DND-41 (cell line): Measurements from ENCODE around the gene ZNF213.

Source experiments
- ATAC-seq: fragments of 200-7000 bp; cut with Tn5 transposase; 3 replicates; pipeline ENCODE4 v1.9.1; 2021; ENCODE audit warnings: low read depth; ENCODE audit not compliant: insufficient read depth
- DNase-seq: peaks from one replicate; pipeline ENCODE4 v3.0.0-alpha.2; 2020
- H2AFZ ChIP-seq: 2 replicates; pipeline ENCODE4 v1.6.0; 2012; ENCODE audit warnings: low read depth, low read length
- H3K27ac ChIP-seq: 2 replicates; pipeline ENCODE4 v1.5.1; 2012; ENCODE audit warnings: low read length, inconsistent platforms
- H3K27me3 ChIP-seq: fragments of 200-600 bp; sonication (generic); 2 replicates; pipeline ENCODE4 v1.6.0; 2012; ENCODE audit warnings: low read length, mild to moderate bottlenecking, inconsistent platforms; ENCODE audit not compliant: insufficient read depth, poor library complexity
- H3K36me3 ChIP-seq: 2 replicates; pipeline ENCODE4 v1.5.1; 2012; ENCODE audit warnings: low read length, inconsistent platforms; ENCODE audit not compliant: insufficient read depth
- H3K4me1 ChIP-seq: 2 replicates; pipeline ENCODE4 v1.5.1; 2012; ENCODE audit warnings: mild to moderate bottlenecking, low read length; ENCODE audit not compliant: insufficient read depth
- H3K4me2 ChIP-seq: 2 replicates; pipeline ENCODE4 v1.6.0; 2012; ENCODE audit warnings: mild to moderate bottlenecking, moderate library complexity, low read length, inconsistent platforms; ENCODE audit not compliant: insufficient read depth
- H3K4me3 ChIP-seq, 2 experiments: fragments of 200-600 bp in 1 of 2; shearing (Covaris generic) in 1 of 2; 2 replicates each; pipeline ENCODE4 v1.5.1; 2012 to 2016; ENCODE audit warnings: inconsistent platforms in 2 of 2, low read length in 2 of 2, mild to moderate bottlenecking in 2 of 2, low read depth in 1 of 2, moderate library complexity in 1 of 2
- H3K79me2 ChIP-seq: 2 replicates; pipeline ENCODE4 v1.6.0; 2012; ENCODE audit warnings: low read length, inconsistent platforms; ENCODE audit not compliant: insufficient read depth
- H3K9ac ChIP-seq: 2 replicates; pipeline ENCODE4 v1.6.0; 2012; ENCODE audit warnings: low read depth, mild to moderate bottlenecking, inconsistent platforms, low read length, moderate library complexity
- H3K9me3 ChIP-seq: 2 replicates; pipeline ENCODE4 v1.5.1; 2012; ENCODE audit warnings: low read length, moderate library complexity, mild to moderate bottlenecking, inconsistent platforms; ENCODE audit not compliant: insufficient read depth, severe bottlenecking
- H4K20me1 ChIP-seq: 2 replicates; pipeline ENCODE4 v1.6.0; 2012; ENCODE audit warnings: low read length; ENCODE audit not compliant: insufficient read depth
- EZH2 ChIP-seq: IDR thresholded peaks from 3 replicates; pipeline ENCODE4 v1.6.1; 2012; ENCODE audit warnings: borderline replicate concordance, low read depth, mild to moderate bottlenecking, moderate library complexity, low read length, inconsistent platforms; ENCODE audit not compliant: severe bottlenecking
- TF ChIP-seq, protein P1 (sequence below): IDR thresholded peaks from 2 replicates; pipeline ENCODE4 v1.5.1; 2012; ENCODE audit warnings: borderline replicate concordance, low read length, moderate library complexity, mild to moderate bottlenecking; ENCODE audit not compliant: poor library complexity, severe bottlenecking; ENCODE audit errors: extremely low read depth

The ZNF213 gene

DNA sequence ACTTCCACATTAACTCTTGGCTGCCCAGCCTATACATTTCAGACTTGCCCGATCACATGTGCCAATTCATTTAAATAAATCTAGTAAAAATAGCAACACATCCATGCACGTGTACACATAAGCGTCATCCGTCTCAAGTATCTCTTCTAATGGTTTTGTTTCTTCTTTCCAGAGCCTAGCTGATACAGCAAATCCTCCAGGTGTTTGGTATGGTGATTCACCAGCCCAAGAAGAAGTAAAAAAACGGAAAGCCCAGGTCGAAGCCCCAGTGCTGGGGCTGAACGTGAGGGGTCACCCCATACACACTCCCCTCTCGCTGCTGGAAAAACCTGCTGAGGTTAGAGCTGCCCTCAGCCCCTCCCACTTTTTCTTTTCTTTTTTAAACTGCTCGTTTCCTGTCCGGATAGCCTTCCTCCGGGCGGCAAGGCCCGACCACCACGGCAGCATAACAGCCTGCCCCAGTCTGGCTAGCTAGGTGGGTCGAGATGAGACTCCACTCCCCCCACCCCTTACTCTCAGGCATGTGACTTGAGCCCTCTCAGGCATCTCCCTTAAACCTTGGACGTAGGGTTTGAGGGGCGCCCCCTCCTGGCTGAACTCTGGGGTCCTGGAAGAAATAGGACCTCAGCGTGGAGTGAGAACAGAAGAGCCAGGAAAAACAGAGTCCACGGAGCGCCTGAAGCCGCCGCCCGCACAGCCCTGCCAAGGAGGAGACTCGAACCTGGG is 39.2 kb downstream of the ZNF213 start:
- DNase-seq (peak; percentile 68), ATAC-seq (peak; percentile 79)
- peak overlapping the region; percentile 56 for H3K4me2 ChIP-seq
- H3K36me3 ChIP-seq, result no peaks in the 10 kb centered on the region
- H3K27me3 ChIP-seq, result no peaks in the 10 kb centered on the region
- peaks cover 11% of the 10 kb centered on the region for H3K4me1 ChIP-seq
- H2AFZ ChIP-seq, result peak overlapping the region; percentile 62
- H3K9ac ChIP-seq, result peak overlapping the region; percentile 1; the same call in 1 of the 2 replicates
- TF ChIP-seq, protein P1, sequence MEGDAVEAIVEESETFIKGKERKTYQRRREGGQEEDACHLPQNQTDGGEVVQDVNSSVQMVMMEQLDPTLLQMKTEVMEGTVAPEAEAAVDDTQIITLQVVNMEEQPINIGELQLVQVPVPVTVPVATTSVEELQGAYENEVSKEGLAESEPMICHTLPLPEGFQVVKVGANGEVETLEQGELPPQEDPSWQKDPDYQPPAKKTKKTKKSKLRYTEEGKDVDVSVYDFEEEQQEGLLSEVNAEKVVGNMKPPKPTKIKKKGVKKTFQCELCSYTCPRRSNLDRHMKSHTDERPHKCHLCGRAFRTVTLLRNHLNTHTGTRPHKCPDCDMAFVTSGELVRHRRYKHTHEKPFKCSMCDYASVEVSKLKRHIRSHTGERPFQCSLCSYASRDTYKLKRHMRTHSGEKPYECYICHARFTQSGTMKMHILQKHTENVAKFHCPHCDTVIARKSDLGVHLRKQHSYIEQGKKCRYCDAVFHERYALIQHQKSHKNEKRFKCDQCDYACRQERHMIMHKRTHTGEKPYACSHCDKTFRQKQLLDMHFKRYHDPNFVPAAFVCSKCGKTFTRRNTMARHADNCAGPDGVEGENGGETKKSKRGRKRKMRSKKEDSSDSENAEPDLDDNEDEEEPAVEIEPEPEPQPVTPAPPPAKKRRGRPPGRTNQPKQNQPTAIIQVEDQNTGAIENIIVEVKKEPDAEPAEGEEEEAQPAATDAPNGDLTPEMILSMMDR, result peak; percentile 72
- TF ChIP-seq EZH2, result no peak
- H4K20me1 ChIP-seq, result no peaks in the 10 kb centered on the region
- H3K79me2 ChIP-seq, result no peaks in the 10 kb centered on the region
- peak overlapping the region in 1 of 2 experiments; percentile 38; a peak in 2 of 4 replicates for H3K4me3 ChIP-seq
- no peaks in the 10 kb centered on the region for H3K9me3 ChIP-seq
- H3K27ac ChIP-seq, result no peak overlapping the region

DNA sequence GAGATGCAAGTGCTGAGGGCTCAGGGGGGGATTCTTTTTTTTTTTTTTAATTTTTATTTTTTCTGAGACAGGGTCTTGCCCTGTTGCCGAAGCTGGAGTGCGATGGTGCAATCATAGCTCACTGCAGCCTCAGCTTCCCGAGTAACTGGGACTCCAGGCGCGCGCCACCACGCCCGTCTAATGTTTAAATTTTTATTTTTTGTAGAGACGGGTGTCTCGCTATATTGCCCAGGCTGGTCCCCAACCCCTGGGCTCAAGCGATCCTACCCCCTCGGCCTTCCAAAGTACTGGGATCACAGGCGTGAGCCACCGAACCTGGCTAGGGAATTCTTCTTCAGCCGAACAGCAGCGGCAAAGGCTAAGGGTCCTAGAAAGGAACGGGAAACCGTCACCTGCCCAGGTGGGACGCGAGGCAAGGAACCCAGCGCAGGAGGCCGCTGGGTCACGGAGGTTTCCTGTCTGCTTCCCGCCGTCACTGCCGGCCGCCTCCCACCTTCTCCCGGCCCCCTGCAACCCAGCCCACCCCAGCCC is 39.9 kb downstream of the ZNF213 start:
- no peaks in the 10 kb centered on the region for H3K27me3 ChIP-seq
- H4K20me1 ChIP-seq, result no peaks in the 10 kb centered on the region
- peaks cover 11% of the 10 kb centered on the region for H3K4me1 ChIP-seq
- ATAC-seq (no peak), DNase-seq (no peak)
- H3K9me3 ChIP-seq, result no peaks in the 10 kb centered on the region
- no peak overlapping the region for H3K4me3 ChIP-seq
- H3K4me2 ChIP-seq, result peak overlapping the region; percentile 56; the same call in 1 of the 2 replicates
- no peak overlapping the region for H2AFZ ChIP-seq
- H3K9ac ChIP-seq, result no peak overlapping the region
- no peak overlapping the region for H3K27ac ChIP-seq
- no peaks in the 10 kb centered on the region for H3K79me2 ChIP-seq
- H3K36me3 ChIP-seq, result no peaks in the 10 kb centered on the region
- no peak for TF ChIP-seq EZH2
- TF ChIP-seq, protein P1, result no peak

DNA sequence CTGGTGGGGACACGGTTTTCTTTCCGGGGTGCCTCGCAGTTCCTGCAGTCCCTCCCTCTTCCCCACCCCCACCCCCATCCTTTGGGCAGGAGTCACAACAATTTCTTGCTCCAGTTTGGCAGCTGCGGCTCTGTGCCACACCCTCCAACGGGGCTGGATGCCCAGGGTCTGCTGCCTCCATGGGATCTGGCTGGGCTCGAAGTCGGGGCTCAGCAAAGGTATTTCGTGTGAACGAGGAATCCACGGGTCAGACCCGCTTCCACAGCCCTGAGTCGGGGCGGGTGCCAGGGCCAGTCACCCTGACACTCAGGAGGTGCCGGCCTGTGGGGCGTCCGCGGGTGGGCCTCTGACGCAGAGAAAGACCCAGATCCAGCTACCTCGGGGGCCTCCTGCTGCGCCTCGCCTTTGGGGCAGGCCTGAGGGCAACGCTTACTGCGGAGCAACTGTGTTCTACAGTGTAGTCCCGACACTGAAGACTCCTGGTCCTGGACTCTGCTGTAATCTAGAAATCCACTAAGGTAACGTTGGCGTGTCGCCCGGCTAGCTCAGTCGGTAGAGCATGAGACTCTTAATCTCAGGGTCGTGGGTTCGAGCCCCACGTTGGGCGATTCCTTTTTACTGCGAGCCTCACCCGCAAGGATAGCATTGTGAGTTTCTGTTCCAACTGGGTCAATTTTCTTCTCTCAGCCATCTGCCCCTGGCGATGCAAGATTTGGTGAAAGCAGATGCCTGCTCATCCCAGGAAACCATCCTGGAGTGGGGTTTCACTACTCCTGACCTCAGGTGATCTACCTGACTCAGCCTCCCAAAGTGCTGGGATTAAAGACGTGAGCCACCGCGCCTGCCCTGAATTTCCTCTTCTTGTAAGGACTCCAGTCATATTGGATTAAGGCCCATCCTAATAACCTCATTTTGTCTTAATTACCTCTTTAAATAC is 40.6 kb downstream of the ZNF213 start:
- H3K4me1 ChIP-seq, result peaks cover 11% of the 10 kb centered on the region
- no peaks in the 10 kb centered on the region for H3K9me3 ChIP-seq
- H3K4me2 ChIP-seq, result no peak overlapping the region
- no peaks in the 10 kb centered on the region for H3K27me3 ChIP-seq
- H3K79me2 ChIP-seq, result no peaks in the 10 kb centered on the region
- H3K36me3 ChIP-seq, result no peaks in the 10 kb centered on the region
- H2AFZ ChIP-seq, result no peak overlapping the region
- no peaks in the 10 kb centered on the region for H4K20me1 ChIP-seq
- DNase-seq (no peak), ATAC-seq (no peak)
- H3K4me3 ChIP-seq, result no peak overlapping the region
- no peak overlapping the region for H3K27ac ChIP-seq
- TF ChIP-seq, protein P1, result no peak
- no peak for TF ChIP-seq EZH2
- H3K9ac ChIP-seq, result no peak overlapping the region
